Measurements from ENCODE around the gene ALX4. TPM values are rescaled to one million over a fixed set of nuclear protein-coding genes. Genes with fewer than 3 reads are reported as not detected.

Gene ALX4
- total RNA-seq, 1 donor from 2014 or later = not detected

DNA sequence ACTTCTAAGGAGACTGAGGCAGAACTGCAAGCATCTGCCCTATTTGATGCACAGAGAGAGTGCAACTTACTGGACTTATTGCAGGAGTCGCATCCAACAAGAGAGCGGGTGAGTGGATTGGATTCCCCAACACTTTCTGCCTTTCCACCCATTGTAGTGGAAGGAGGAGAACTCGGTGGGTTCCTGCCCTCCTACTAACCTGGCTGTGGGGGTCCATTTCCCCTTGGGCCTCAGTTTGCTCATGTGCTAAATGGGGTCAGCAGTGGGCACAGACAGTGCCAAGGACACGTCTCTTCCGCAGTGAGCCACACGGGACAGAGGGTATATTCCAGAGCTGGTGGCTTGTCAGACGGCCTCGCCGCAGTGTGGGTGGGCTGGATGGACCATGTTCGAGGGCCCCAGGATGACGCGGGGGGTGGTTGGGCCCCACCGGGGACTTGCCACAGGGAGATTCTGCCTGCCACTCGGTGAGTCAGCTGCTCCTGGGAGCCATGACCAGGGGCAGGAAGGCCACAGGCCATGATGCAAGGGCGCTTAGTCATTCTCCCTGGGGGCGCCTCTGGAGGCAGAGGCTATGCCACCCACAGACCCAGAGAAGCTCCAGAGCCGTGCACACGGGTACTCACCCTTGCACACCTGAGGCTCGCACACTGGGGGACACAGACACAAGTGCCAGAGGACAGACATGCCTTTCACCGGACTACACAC is 8.2 kb downstream of the ALX4 start:
- DNase-seq (ENCODE audit: low spot score) = no peak

DNA sequence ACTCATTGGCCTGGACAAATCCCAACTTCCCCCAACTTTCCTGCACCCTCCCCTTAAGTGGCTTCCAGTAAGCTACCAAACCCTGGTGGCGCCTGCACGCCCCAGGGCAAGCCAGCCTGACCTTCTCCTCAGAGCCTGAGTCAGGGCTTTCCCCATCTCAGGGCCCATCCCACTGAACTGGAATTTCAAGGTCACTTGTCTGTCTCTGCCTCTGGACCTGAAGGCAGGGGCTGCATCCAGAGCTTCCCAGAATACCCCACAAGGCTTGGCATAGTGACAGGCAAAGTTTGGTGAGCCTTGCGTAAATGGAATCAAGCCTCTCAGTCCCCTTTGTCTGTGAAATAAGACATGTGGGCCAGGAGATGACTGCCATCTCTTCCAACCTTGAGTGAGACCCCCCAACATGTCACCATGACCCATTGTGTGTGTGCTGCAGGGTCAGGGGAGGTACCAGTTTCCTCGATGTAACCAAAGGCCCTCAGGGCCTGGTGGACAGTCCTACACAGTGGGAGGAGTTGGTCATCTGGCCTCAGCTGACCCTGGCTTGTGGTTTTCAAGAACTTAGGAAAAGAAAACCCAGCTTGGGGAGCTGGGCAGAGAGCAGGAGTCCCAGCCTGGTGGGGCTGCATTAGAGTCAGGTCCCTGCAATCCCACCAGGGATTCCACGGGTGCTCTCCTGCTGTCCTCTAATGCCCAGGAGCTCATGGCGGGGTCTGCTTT is 8.9 kb downstream of the ALX4 start:
- no peak for DNase-seq (ENCODE audit: low spot score)

DNA sequence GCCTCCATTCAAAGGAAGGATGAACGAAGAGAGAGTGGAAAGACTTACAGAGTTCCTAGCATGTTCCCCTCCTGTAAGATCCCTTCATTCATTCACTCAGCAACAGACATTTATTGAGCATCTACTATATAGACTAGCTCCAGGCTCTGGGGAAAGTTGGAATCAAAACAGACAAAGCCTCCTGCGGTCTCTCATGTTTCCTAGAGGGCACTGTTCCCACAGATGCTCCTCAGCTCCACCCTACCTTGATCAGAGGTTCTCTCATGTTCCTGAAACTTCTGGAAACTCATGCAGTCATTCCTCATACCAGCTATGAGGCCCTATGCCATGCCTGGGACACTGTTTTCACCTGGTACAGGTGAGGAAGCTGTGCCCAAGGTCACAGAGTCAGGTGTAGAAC is 11.1 kb downstream of the ALX4 start:
- no peak for DNase-seq (ENCODE audit: low spot score)

DNA sequence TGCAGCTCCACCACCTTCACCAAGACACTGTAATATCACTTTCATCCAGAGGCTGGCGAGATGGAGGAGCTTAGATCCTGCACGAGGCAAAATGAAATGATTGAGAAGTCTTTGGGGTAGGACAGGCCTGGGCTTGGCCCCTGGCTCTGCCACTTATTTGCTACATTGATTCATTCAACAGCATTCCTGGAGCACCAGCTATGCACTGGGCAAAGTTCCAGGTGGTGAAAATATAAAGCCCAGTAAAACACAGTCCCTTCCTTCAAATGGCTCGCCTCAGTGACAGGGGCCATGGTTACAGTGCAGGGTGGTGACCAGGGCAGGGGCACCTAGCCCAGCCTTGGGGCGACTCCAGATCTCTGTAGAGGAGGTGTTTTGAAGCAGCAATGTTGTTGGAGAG is 19.7 kb downstream of the ALX4 start:
- DNase-seq (ENCODE audit: low spot score) = no peak

DNA sequence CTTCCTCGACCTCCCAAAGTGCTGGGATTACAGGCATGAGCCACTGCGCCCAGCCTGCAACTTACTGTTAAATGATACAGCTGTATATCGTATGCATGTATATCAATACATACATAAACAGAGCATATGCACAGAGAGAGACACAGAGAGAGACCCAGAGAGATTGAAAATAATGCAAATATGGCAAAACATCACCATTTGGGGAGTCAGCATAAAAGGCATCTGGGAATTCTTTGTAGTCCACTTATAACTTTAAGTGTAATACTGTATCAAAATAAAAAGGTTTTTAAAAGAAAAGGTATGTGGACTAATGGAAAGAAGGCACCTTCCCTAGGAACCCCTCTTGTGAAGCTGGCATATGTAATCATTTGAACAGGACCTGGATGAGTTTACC is 21.8 kb downstream of the ALX4 start:
- DNase-seq (ENCODE audit: low spot score) = no peak

DNA sequence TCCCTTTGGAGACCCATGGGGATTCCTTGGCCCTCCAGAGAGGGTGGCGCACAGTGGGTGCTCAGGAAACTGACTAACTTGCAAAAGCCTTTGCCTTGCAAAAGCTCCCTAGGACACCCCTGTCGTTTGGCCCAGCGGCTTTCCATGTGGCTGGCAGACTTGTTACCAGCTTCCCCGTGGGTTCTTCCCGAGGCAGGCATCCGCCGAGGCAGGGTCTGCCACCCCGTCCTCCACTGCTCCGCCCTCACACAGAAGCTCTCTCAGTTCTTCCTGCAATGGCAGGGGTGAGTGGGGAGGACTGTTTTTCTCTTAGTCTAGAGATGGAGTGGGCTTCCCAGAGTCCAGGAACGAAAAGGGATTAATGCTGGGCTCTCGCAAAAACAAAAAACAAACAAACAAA is 23.0 kb downstream of the ALX4 start:
- DNase-seq (ENCODE audit: low spot score) = no peak

DNA sequence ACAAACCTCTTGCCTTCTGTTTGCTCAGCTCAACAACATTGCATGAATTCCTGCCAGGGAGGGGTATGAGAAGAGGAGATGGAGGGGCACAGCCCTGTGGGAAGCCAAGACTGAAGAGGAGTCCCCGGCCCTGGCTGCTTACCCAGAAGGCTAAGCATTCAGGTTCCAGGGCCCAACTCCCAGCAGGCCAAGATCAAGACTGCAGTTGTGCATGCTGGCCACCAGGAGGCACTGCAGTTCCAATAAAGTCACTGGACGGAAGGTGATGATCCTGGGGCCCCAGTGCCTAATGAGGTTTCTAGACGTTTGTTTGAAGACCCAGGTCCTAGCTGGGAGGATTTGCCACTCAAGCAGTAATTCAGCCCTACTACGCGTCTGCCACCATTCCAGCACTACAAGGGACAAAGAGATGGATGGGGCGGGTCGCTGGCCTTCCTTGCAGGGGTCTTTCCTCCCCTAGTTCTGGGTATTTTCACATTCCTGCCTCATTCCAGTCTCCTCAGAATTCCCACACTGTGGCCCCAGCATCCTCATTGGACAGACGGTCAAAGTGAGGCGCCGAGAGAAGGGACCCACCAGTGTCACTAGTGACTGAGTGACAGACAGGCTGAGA is 23.6 kb downstream of the ALX4 start:
- DNase-seq (ENCODE audit: low spot score) = no peak

DNA sequence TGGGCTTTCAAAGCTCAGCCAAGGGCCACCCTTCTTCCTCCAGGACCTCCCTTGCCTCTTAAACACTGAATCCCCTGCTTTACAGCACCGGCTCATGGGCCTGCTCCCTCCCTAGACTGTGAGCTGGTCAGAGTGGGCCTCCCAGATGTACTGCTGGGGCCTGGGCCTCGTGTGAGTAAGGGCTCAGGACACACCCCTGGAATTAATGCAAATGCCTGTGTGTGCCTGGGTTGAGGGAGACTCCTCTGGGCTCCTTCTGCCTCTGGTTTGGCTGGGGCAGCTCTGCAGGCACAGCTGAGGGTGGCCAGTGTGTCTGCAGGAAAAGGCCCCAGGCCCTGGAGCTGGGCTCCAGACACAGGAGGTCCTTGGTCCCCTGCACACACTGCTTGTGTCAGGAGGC is 24.2 kb downstream of the ALX4 start:
- no peak for DNase-seq (ENCODE audit: low spot score)

DNA sequence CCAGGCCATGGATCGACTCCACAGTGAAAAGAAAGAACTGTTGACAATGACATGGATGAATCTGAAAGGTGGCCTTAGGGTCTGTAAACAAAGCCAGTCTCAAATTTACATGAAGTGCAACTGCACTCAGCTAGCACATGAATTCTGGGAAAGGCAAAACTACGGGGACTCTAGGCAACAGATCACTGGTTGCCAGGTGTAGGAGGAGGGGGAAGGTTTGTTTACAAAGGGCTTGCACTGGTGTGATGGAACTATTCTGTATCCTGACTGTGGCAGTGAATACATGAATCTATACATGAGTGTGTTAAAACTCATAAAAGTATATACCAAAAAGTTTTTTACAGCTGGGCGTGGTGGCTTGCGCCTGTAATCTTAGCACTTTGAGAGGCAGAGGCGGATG is 27.3 kb downstream of the ALX4 start:
- no peak for DNase-seq (ENCODE audit: low spot score)

DNA sequence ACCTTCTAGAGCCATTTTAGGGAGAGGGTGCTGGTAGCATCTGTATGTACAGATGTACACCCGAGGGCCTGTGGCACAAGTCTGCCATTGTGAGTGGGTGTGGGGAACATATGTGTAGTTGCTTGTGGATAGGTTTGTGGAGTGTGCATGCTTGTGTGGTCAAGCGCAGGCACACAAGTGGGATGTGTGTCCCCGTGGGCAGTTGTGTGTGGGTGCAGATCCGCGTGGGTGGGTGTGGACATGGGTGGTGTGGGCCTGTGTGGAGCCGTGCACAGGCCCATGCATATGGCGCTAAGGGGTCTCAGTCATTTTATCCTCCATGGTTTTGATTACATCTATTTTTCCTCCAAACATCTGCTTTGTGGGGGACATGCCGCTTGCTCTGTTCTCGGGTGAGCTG is 28.8 kb downstream of the ALX4 start:
- no peak for DNase-seq (ENCODE audit: low spot score)

DNA sequence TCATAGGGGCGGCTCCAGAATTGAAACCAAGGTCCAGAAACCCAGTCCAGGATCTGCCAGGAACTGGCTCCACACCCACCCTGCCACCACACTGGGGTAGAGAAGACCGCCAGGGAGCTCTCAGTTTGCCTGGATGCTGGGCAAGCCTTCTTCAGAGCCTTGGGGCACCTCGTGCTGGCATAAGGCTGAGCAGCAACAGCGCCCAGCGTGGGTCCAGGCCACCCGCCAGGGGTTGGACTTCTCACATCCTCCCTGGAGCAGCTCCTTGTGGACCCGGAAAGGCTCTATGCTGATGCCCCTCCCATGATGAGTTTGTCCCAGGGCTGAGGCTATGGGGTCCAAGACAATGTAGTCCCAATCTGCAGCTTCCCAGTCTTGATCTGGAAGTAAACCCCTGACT is 29.7 kb downstream of the ALX4 start:
- no peak for DNase-seq (ENCODE audit: low spot score)

DNA sequence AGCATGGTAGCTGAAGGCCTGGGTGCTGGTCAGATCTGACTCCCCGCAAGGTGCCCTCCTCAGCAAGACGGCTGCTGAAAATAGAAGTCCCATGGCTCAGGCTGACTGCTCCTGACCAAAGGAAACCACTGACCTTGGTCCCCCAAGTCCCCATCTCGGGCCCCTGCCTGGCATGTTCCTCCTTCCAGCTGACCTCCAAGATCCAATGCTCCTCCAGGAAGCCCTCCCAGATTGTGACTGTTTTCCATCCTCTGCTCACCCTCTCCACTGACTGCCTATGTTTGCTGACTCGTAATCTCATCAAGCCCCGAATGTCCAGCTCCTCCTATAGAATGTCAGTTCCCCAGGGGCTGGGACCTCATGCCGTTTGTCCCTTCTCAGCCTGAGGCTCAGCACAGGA is 30.5 kb downstream of the ALX4 start:
- no peak for DNase-seq (ENCODE audit: low spot score)

DNA sequence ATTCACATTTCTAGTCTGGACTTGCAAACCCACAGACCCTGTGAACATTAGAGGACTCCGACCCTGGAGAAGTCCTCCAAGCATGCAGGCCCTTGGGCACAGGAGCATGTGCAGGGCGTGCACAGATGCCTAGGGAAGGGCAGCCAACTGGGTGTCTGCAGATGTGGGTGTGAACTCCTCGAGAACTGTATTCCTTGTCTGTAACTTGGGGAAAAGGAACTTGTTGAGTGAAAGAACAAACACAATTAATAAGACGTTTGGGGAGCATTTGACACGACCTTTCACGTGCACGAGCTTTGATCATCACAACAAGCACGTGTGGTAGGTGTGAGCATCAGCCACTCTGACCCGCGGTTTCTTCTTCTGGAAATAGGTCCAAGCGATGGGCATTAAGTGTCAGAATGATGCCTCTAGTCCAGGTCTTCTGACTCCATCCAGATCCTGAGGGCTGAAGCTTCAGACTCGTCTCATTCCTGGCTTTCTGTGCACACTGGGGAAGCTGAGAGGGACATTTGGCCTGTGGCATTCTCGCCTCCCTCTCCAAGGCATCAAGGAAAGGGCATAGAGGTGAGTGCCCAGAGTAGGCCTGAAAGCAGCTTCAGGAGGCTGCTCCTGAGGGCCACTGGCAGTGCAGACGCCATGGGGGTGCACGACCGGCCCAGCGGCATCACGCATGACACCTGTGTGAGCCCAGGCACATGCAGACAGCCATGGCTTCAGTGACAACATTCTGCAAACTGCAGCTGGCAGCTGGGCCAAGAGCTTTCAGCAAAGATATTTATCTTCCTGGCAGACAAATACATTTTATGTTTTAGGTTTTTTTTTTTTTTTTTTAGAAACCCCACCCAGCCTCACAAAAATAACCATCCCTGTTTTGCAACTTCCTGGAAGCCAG is 32.5 kb downstream of the ALX4 start:
- DNase-seq (ENCODE audit: low spot score) = peak; percentile 72

DNA sequence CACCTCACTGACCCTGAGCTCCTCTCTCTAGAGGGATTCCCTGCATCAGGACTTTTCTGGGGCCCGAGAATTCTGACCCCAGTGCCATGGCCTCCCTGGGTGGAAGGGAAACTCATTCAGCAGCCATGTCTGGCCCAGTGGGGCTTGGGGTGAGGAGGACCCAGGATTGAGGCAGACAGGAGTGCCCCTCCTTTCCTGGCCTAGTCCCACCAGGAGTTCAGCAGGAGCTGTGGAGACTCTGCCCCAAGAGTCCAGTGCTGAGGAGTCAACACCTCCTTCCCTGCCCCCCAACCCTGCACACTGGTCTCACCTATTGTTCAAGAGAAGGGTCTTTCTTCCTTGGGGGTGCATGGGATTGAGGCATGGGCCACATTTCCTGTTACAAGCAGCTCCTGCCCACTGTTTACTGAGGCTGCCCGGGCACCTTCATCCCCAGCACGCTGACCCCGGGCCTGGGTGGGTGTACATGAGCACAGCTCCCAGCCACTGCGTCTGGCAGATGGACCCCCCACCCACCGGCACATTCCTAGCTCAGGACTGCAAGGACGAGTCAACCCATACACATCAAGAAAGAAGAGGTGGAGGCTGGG is 33.9 kb downstream of the ALX4 start:
- peak; percentile 75 for DNase-seq (ENCODE audit: low spot score)

DNA sequence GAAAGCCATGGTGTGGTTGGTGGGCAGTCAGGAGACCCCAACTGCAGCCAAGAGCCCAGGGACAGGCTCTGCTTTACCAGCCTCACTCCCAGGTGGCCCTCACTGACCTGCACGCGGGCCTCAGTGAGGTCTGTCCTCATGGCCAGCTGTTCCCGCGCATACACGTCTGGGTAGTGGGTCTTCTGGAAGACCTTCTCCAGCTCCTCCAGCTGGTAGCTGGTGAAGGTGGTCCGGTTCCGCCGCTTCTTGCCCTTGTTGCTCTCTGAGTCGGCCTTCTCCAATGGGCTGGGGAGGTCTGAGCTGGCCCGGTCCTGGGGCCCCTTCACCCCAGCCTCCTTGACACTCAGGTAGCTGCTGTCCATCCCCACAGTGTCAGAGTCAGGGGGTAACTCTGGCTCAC is 34.7 kb downstream of the ALX4 start:
- peak; percentile 81 for DNase-seq (ENCODE audit: low spot score)

DNA sequence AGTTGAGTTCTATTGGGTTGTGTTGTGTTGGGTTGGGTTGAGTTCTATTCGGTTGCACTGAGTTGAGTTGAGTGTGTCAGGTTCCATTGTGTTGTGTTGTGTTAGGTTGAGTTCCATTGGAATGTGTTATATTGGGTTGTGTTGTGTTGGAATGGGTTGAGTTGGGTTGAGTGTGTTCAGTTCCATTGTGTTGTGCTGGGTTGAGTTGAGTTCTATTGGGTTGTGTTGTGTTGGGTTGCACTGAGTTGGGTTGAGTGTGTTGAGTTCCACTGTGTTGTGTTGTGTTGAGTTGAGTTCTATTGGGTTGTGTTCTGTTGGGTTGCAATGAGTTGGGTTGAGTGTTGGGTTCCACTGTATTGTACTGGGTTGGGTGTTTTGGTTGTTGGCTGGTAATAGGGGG is 35.5 kb downstream of the ALX4 start:
- DNase-seq (ENCODE audit: low spot score) = no peak

DNA sequence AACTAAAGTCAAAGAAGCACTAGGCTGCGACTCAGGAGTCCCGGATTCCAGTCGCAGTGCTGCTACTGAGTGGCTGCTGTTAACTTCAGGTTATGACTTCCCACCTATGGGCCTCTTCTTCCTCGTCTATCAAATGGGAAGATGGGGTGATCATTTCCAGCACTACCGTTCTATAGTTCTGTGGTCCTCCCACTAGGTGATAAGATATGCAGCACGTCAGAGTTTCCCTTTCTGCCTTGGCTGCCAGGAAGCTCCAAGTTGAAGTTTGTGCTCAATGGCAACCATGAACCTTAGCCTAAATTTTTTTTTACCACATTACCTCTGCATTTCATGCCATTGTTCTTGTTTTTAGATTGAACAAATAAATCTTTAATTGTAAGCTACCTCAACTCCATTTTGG is 38.7 kb downstream of the ALX4 start:
- DNase-seq (ENCODE audit: low spot score) = no peak

DNA sequence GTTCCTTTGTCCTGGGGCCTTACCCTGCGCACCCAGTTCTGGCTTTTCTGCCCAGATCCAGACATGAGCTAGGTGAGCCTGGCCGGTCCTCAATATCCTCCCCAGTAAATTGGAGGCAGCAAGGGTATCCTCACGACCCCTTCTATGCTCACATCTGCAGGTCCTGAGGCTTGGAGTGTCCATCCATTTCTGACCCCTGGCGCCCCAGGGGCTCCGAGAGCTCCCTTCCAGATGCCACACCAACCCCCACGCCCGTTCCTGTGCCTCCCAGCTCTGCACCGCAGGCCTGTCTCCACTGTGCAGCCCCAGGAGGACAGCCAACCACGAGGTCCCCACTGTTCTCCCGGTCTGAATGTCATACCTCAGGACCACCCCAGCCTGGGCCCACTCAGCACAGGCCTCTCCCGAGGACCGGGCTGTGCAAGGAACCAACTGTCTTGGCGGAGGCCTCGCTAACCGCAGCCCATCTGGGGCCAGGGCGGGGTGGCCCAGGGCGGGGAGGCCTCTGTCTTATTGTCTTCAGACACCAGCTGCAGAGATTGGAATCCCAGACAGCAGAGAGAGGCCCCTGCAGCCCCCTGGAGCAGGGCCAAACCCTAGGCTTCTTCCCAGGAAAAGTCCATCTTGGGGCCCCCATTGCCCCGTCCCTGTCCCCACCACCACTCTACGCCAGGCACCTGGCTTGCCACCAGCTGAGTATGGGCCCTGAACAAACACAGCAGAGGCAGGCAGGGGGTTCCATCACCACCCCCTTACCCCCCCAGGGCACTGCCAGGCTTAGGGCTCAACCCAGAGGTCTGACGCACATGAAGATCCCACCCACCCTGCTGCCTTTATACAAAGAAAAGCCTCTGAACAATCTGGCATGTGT is 39.3 kb downstream of the ALX4 start:
- peak; percentile 81 for DNase-seq (ENCODE audit: low spot score)

DNA sequence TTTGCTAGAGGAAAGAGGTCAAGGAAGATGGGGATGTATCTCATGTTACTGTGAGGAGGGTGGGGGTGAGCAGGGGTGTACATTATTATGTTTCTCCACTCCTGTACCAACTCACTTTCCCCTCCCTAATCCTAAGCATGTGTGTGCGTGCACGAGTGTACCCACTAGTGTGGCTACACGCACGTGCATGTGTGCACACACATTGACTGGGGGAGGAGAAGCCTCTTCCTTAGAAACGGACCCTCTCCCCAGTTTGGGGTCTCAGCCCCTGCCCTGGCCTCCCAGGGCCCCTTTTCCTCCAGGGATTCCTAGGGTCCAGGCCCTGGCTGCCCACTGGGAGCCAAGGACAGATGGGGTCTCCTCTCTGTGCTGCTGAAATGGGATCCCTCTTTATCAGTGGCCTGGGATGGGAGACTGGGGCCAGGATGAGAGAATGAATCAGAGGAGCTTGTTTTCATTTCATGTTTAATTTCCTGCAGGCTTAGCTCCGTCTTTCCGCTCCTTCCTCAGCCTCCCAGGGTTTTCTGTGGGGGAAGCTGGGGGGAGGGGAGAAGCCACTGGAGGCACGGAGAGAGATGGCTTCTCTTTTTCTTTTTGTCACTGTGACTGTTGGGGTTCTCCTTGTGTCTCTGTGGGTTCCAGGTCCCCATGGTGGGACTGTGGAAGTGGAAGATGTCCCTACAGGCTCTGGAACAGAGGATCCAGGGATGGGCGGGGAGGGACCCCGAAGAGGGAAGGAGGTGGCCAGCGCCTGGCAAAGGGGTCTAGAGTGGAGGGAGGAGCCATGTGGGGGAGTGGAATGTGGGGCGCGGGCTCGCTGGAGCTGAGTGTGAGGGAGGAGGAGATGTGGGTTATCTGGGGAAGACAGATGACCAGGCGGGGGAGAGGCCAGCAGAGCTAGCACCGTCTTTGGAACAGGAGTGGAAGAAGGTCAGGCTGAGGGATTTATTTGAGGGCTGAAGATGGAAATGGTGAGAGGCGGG is 40.3 kb downstream of the ALX4 start:
- DNase-seq (ENCODE audit: low spot score) = peak; percentile 73

Measured in mesenteric fat pad (tissue), 1 donor.